Amygdala (tissue), 56 donors: Measurements from ENCODE around the gene NT5C2.

ENCODE experiments used
- DNase-seq, 56 donors: peaks; one replicate each; lab custom pipeline; 2025; lab: John Stamatoyannopoulos, UW

The NT5C2 gene

DNA sequence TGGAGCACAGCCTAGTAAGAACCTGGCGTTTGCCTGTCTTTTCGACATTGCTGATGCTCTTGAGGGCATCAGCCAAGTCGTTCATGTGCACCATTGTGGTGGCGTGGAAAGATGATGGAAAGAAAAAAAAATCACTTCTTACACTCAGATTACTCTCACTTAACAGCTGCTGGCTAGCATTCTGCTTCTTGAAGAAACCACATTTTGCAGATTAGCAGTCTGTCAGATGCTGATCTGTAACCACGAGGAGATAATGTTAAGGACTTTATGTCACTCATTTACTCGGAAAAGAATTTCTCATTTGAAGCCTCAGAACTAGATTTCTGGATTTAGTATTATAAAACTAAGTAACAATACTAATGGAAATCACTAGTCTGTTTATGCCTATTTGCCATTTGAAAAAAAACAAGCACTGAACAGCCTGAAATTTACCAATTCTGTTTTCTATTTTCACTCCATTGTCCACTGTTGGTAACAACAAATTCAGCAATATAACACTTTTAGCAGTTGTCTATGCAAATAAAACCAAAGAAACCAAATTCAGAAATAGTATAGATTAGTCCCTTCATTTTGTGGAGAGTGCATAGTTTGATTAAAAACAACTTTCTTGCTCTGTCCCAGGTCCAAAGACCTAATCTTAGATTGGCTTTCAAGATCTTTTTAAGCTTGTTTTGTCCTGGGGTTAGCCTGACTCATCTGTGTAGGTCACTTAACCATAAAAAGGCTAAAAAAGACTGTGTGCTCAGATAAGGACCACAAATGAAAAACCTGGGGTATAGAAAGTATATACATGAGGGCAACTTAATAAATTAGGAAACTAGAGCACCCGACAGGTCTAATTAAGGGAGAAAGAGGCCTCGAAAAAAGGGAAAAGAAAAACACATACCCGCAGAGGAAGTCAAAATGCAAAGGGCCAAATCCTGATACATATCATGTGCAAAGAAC lies 67.5 kb downstream of the NT5C2 start:
- DNase-seq: no peak

DNA sequence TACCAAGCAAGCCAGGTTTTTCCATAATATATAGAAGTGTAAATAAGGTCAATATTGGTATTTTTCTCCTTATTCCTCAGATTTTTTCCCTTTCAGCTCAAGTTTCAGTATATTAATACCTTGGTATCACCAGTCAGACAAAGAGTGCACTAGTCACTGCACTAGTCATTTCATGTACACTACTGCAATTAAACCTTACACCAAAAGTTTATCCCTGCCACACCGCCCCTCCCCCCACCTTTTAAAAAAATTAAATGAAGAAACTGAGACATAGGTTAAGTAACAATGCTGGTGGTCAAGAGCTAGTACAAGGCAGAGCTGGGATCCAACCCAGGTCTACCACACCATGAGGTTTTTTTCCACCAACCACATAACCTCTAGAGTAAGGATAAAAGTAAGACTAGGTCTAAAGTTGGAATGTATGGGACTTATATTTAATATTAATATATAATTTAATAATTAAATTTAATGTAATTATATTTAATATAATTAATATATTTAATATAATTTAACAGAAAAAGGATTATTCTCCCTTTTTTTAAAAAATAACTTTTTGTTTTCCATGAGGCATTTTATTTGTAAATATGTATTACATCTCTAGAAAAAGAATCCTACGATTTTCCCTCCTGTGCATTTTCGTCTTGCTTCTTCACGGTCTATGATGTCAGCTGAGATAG lies 68.5 kb downstream of the NT5C2 start:
- DNase-seq: no peak

DNA sequence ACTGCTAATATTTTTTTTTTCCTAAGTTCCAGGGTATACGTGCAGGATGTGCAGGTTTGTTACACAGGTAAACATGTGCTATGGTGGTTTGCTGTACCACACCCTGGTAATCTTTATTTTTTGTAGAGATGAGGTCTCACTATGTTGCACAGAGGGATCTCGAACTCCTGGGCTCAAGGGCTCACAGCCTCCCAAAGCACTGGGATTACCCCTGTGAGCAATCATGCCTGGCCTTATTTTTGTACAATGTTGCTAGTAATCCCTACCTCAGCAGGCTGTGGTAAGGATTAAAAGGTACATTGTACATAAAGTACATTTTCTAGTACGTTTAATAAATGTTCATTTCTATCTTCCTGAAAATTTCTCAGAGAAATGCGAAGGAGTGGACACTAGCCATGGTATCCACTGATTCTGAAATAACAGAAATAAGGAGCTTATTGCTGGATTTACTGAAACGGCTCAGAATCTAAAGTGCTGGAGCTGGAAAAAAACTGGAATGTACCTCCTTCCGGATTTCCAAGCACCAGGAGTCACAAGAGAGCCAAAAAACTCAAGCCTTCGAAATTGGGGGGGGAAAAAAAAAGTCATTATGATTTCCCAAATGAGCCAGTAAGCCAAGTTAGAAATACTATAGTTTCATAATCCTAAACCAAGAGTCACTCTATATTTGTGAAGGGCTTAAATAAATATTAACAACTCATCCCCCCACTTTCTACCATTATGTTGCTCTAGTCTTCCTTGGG lies 69.6 kb downstream of the NT5C2 start:
- no peak for DNase-seq

DNA sequence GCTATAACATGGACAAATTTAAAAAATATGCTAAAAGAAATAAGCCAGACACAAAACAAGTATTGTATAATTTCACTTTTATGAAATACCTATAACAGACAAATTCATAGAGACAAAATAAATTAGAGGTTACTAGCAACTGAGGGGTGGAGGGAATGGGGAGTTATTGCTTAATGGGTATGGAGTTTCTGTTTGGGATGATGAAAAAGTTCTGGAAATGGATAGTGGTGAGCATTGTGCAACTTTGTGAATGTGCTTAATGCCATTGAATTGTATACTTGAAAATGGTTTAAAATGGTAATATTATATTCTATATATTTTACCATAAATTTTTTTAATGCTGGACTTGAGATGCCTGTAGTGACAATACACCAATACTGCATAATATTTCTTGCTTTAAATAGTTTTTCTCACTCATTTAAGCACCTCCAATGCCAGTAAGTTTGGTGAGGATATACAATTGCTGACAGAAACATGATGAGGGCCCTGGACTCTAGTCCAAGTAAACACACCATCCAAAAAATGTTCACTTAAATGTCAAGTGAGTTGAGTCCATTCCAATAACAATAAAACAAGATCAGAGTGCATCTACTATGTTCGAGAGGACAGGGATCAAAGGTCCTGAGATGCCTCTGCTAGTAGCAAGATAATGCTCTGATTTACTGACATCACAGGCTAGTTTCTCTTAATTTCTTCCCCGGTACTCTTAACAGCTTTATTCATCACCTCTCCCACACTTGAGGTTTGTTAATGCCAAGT lies 71.9 kb downstream of the NT5C2 start:
- no peak for DNase-seq

DNA sequence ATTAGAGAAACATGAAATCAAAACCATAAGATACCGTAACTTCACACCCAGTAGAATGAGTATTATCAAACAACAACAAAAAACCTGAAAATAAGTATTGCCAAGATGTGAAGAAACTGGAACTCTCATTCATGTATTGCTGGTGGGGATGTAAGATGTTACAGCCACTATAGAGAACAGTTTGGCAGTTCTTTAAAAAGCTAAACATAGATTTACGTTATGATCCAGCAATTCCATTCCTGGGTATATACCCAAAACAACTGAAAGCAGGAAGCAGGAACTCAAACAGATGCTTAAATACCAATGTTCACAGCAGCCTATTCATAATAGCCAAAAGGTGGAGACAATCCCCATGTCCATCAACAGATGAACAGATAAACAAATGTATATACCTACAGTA lies 72.5 kb downstream of the NT5C2 start:
- DNase-seq: no peak

DNA sequence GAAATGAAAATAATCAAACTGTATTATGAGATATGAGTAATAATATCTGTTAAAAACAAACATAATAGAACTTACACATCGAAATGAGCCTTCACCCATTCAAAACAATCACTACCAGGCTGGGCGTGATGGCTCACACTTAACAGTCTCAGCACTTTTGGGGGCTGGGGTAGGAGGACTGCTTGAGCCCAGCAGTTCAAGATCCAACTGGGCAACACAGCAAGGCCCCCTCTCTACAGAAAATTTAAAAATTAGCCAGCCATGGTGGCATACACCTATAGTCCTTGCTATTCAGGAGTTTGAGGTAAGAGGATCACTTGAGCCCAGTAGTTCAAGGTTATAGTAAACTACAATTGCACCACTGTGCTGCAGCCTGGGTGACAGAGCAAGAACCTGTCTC lies 75.8 kb downstream of the NT5C2 start:
- no peak for DNase-seq

DNA sequence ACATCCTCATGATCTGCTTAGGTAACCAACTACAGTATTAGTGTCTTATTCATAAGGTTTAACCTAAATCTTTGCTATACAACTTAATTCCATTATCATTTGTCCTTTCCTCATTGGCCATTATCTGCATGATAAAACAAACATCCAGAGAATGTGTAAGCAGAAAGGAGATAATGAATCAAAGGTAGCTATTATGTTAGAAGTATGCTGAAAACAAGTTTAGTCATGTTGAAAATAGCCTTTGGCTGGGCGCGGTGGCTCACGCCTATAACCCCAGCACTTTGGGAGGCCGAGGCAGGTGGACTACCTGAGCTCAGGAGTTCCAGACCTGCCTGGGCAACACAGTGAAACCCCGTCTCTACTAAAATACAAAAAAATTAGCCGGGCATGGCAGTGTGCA lies 78.2 kb downstream of the NT5C2 start:
- no peak for DNase-seq

DNA sequence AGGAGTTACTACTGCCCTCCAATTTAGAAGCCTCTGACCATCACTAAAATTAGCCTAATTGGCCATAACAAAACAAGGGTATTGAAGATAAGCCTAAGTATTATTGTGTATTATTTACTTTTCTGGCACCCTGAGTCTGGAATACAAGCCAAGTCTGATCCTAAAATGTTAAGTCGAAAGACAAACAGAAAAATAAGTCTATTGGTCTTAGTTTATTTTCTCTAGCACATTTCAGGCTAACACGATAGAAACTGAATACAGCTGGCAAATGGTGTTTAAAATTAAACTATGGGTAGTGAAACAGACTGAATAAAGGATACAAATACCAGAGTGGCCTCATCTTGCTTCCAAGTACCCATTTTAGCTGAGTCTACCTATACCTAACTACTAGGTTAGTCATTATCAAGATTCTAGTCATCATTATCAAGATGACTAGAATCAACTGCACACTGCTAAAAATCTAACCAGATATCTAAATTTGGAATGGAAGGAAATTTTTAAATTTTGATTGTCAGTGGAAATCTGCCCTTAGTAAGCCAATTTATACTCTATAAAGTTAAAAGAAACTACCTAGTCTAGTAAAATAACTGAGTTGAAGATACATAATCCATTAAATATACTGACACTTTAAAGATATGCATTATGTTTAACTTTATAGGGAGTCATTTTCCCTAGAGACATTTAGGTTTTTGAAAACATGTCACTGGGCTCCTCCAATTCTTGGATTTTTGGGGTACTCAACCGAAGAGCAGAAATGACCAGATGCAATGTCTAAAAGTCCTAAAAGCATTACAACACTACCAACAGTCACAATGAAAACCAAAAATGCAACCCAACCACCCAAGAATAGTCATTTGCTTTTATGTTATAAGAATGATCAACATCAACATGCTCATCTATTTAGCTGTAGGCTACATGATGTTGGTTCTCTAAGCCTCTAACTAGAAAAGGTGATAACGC lies 80.9 kb downstream of the NT5C2 start:
- DNase-seq: no peak

DNA sequence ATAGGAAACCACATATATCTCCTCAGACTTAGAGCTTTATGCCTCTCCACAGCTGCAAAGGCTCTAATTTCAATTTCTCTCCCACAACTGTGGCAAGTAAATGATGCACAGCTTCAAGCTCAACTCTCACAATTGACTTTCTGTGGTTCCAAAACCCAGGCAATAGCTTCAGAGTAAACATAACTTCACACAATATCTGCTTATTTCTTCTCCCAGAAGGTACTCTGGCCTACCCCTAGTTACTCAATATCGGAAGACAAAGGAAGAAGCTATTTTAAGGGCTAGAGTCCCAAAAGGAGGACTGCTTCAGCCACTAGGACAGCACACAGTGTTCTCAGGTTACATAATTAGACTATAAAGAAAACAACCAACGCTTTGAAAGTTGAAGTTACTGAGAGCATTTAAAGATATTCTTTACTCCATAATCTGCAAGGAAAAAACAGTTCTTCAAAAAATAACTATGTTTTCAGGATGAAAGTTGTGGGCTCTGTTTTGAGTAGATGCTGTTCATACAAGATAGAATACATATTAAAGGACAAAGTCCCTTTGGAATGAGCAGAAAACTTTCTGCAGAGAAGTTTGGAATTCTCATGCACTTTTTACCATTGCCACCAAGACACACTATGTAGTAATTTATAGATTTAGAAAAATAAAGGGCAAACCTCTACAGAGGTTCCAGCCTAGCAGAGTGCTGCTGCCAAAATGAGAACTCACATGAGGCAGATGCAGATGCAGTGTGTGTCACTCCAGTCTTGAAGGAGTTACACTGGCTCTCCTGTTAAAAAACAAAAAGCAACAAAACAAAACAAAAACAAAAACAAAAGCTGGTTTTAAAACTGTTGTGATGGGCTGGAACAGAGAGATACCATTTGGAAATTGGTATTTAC lies 81.8 kb downstream of the NT5C2 start:
- peak in 5 of 56 donors; percentile 4 to 37 (median 5) for DNase-seq

DNA sequence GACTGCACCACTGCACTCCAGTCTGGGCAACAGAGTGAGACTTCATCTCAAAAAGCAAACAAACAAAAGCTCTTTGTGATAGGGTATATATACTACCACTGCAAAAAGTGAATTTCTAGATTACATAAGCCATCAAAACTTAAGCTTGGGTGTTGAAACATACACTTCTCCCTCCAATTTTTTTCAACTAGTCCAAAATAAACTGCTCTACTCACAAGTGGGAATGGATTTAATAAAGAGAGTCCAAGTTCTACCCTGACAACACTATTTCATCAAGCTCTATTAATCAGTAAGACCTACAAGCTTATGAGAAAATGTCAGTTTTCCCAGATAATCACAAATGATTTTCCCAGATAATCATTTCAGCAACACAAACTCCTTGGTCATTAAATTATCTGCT lies 82.7 kb downstream of the NT5C2 start:
- DNase-seq: no peak

DNA sequence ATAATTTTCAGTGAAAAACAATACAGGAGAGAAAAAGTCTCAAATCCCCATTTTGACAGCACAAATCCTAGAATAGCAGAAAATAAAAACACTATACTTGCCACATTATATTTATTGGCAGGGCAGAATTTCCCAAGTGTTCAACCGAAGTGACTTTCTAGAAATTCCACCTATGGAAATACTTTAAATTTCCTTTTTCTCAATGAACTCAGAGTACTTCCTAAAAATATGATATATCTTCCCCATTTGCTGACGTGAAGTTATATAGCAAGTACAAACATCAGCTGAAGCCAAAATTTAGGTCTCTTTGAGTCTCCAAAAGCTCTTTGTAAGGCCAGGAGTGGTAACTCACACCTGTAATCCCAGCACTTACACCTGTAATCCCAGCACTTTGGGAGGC lies 83.3 kb downstream of the NT5C2 start:
- DNase-seq: no peak

DNA sequence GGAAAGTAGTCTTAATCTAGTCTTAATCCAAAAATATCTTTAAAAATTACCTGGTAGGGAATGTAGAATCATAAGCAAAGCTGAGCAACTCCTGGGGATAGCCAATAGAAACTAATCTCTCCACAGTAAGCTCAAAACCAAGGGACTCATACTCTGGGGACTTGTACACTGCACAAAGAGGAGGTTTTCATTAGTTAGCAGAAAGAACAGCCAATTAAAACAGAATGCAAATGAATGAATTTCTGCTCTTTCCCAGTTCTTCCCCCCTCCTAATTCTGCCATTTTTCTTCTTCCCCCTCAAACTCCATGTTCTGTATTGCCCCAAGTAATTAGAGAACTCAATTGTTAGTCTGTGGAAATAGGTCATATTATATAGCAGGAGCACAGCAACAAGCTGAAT lies 86.5 kb downstream of the NT5C2 start:
- no peak for DNase-seq

DNA sequence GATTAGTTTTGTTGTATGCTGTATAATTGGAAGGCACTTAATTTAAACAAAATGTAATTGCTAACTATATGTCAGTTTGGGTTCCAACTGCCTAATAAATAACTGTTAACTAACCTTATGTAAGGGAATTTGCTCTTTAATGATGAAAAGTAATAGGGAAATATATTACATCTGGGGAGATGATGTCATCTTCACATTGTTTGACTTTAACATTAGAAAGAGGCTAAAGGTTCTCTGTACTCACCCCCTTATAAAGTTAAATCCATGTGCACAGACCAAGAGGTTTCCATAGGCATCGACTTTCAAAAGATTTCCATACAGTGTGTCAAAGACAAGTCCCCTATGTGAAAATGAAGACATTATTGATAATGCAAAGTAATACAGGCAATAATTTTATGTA lies 87.6 kb downstream of the NT5C2 start:
- DNase-seq: no peak

DNA sequence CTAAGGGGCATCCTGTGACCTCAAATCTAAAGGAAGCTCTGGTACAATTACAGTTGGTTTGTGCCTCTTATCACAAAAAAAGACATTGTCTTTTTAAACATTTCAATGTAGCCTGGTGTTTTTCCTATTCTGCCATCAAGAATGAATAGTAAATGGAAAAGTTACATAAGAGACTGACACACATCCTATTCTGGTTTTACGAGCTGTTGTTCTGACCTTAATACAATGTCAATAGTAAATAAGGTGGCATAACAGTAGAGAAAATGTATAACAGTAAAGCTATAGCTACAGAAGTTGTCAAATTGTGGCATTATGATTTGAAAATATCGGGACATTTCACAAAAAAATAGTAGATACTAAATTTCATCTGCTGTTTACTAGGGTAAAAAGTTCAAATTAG lies 88.4 kb downstream of the NT5C2 start:
- DNase-seq: no peak

DNA sequence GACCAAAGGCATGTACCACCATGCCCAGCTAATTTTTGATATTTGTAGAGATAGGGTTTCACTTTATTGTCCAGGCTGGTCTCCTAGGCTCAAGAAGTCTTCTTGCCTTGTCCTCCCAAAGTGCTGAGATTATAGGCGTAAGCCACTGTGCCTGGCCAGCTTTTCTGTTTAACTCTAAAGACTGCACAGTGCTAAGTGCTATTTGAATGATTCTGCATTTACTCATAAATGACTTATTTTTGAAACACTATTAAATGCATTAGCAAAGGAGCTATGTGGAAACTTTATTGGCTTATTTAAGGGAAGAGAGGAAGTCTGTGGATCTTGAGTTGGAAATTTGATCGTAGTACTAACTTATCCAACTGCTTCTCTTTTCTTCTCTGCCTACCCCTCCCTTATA lies 89.1 kb downstream of the NT5C2 start:
- no peak for DNase-seq

DNA sequence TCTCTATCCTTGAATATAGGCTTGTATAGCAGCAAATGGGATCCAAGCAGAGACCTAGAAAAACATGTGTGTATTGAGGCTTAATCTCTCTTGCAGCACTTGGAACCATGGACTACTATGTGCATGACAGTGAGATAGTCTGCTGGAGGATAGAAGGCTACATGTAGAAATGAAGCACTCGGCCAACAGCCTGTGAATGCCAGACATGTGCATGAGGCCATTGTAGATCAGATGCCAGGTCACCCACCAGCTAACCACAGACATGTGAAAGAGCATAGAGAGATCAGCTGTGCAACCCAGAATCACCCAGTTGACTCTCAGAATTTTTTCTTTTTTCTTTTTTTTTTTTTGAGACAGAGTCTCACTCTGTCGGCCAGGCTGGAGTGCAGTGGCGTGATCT lies 90.9 kb downstream of the NT5C2 start:
- no peak for DNase-seq

DNA sequence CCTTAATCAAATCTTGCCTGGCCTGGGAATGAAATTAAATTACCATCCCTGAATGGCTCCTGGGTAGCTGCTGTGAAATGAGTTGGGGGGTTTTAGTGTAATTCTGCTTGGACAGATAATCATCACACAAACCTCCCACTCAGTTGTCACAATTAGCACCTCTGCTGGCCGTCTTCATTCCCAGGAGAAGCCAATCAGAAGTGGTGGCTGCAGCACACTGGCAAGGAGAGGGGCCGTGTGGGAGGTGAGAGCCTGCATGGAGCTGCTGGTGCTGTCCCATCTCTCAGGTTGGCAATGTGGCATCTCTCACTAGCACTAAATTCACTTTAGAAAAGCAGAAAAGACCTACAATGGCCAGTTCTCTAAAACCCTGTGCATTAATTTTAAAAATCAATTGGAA lies 92.5 kb downstream of the NT5C2 start:
- no peak for DNase-seq

DNA sequence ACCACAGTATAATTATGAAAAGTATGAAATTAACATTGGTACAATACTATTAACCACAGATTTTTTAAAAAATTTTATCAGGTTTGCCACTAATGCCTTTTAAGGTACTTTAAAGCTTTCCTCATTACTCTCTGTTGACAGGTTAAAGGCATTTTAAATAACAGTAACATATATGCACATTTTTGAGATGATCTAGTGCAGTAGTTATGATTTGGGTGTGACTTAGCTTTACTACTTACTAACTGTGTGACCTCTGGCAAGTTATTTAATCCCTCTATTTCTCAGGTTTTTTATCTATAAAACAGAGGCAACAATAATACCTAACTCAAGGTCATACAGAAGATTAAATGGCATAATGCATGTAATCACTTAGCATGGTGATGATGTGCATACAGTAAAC lies 94.8 kb downstream of the NT5C2 start:
- DNase-seq: no peak
